Right lung (tissue), 5 donors: ENCODE results near the gene MBD3. TPM values are rescaled to one million over a fixed set of nuclear protein-coding genes. Genes with fewer than 3 reads are reported as not detected.

Experiments used
- DNase-seq, 2 donors: peaks; one replicate each; pipeline ENCODE4 v3.0.0-alpha.2; 2013
- polyA plus RNA-seq, 5 donors: library from polyadenylated mRNA; unstranded; fragments of 120-200 nt; gene quantifications; one replicate each; pipeline versions ENCODE4 v1.2.1 to v1.2.3, GENCODE V29; 2013; ENCODE audit warnings: inconsistent platforms in 1 of 5, low replicate concordance in 1 of 5; ENCODE audit not compliant: insufficient read length in 5 of 5, insufficient read depth in 1 of 5

Gene MBD3
- polyA plus RNA-seq, 5 donors: 35.7 to 87.1 (median 46.5) TPM

DNA sequence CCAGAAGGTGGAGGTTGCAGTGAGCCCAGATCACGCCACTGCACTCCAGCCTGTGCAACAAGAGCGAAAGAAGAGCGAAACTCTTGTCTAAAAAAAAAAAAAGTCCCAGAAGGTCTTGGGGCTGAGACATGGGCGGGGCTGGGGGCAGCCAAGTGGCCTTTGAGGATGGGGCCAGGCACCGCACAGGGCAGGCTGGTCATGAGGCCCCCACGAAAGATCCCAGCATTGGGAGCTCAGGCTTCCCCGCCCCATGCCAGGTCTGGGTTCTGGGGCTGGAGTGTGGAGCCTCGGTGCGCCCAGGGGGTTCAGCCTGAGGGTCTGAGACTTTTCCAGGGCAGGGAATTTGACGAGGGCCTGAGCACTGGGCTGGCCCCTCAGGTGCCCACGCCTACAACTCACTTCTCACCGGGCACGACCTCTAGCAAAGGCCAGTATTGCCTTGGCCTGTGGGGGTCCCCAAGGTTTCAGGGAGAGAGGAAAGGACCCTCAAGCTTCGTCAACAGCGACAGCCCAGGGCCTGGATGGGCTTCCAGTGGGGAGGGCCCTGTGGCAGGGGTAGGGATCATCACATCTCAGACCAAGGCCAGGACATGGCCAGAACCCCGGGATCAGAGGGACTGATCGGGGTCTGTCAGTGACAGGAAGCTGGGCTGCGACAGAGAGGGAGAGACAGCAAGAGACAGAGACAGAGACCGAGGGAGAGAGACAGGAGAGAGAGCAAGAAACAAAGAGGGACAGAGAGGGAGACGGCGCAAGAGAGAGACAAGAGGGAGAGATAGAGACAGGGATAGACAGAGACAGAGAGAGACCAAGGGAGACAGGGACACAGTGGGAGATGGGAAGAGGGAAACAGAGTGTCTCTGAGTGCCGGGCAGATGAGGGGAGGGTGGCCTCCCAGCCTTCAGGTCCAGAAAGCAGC, 17.1 kb downstream of the MBD3 start:
- DNase-seq: no peak

DNA sequence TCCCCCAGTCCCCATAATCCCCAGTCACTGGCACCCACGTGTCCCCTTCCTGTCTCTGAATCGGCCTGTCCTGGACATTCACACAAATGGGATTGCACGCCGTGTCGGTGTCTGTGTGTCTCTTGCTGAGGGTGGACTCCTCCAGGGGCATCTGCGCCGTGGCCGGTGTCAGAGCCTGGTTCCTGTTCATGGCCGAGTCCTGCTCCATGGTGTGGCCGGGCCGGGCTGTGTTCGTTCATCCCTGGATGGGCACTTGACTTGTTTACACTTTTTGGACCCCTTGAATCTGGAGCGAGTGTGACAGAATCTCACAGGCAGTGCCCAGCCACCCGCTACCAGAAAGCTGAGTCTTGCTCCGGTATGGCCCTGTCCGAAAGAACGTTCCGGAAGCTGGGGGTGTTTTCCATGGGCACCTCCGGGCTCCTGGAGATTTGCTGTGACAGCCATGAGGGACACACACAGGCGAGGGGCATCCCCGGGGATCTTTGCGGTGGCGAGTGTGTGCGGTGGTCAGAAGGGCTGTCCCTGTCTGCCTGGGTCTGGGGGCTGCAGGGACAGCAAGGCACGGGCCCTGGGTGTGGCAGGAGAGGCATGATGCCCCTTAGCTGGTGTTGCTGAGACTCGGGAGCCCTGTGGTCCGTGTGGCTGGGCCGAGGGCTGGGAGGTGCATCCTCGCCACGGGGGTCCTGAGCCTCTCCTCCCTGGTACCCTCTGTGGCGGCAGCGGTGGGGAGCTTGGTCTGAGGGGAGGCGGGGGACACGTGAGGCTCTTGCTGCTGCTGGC, 18.1 kb downstream of the MBD3 start:
- DNase-seq: no peak

DNA sequence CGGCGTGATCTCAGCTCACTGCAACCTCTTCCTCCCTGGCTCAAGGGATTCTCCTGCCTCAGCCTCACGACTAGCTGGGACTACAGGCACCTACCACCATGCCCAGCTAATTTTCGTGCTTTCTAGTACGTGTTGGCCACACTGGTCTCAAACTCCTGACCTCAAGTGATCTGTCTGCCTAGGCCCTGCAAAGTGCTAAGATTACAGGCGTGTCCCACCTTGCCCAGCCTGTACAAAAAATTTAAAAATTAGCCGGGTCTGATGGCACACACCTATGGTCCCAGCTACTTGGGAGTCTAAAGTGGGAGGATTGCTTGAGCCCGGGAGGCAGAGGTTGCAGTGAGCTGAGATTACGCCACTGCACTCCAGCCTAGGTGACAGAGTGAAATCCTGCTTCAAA, 19.9 kb downstream of the MBD3 start:
- DNase-seq: no peak

DNA sequence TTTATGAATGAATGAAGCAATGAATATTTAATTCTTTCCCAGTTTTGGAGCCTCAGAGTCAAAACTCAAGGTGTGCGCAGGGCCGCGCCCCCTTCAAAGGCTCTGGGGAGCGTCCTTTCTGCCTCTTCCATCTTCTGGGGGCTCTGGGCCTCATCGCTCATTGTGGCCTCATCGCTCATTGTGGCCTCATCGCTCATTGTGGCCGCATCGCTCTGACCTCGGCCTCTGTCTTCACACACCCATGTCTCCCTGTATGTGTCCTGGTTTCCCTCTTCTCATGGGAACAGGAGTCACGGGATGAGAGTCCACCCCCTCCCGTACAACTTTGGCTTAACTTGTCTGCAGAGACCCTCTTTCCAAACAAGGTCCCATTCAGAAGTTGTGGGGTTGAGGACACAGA, 21.3 kb downstream of the MBD3 start:
- DNase-seq: no peak

DNA sequence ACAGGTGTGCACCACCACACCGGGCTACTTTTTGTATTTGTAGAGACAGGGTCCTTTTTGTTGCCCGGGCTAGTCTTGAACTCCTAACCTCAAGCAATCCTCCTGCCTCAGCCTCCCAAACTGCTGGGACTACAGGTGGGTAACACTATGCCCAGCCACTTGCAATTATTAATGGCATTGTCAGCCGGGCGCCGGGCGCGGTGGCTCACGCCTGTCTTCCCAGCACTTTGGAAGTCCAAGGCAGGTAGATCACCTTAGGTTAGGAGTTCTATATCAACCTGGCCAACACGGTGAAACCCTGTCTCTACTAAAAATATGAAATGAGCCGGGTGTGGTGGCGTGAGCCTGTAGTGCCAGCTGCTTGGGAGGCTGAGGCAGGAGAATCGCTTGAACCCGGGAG, 21.8 kb downstream of the MBD3 start:
- DNase-seq: no peak

DNA sequence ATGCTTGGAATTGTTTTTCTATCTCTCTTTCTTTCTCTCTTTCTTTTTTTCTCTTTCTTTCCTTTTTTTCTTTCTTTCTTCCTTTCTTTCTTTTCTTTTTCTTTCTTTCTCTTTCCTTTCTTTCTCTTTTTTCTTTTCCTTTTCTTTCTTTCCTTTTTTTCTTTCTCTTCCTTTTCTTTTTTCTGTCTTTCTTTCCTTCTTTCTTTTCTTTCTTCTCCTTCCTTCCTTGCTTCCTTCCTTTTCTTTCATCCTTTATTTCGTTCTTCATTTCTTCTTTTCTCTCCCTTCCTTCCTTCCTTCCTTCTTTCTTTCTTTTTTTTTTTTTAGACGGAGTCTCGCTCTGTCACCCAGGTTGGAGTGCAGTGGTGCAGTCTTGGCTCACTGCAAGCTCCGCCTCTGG, 22.7 kb downstream of the MBD3 start:
- DNase-seq: no peak

DNA sequence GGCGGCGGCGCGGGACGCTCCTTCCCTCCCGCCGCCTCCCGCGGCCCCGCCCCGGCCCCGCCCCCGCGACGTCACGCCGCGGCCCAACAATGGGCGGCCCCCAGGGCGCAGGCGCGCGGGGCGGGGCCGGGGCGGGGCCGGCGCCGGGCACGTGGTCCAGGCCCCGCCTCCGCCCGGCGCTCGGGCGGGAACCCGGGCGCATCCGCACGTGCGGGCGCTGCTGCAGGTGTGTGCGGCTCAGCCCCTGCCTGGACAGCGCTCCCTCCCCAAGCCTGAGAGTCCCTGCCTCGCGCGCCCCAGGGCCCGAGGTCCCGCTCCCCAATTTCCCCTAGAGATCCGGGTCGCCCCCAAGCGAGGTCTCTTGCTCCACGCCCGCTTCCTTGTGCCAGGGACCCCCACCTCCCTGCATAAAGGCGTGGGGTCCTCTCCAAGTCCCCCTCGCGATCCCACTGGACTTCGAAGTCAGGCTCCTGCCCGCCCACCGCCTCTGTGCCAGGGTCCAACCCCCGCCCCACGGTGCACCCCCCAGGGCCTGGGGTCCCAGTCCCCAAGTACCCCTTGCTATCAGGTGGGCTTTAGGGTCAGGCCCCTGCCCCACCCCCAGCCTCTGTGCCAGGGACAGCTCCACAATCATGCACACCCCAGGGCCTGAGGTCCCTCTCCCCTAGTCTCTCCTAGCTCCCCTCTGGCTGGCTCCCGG, 24.2 kb downstream of the MBD3 start, which contains the start of gene MEX3D:
MEX3D (minus strand) TSS at position 6 of the 700 bp plus-strand sequence. CDS start 267 bp downstream, outside the sequence.
- DNase-seq: peak; percentile 58 to 69

DNA sequence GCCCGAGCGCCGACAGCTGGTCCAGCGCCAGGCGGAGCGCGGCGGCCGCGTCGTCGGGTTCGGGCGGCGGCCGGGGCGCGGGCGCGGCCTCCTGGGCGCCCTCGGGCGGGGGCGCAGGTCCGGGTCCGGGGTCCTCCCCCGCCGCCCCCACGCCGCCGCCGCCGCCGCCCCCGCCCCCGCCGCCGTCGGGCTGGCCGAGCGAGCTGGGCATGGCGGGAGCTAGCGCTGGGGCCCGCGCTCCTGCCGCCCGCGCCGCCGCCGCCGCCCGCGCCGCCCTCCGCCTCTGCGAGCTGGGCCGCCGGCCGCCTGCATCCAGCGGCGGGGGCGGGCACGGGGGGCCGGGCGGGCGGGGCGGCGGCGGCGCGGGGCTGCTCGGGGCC, 24.8 kb downstream of the MBD3 start:
- DNase-seq: no peak

DNA sequence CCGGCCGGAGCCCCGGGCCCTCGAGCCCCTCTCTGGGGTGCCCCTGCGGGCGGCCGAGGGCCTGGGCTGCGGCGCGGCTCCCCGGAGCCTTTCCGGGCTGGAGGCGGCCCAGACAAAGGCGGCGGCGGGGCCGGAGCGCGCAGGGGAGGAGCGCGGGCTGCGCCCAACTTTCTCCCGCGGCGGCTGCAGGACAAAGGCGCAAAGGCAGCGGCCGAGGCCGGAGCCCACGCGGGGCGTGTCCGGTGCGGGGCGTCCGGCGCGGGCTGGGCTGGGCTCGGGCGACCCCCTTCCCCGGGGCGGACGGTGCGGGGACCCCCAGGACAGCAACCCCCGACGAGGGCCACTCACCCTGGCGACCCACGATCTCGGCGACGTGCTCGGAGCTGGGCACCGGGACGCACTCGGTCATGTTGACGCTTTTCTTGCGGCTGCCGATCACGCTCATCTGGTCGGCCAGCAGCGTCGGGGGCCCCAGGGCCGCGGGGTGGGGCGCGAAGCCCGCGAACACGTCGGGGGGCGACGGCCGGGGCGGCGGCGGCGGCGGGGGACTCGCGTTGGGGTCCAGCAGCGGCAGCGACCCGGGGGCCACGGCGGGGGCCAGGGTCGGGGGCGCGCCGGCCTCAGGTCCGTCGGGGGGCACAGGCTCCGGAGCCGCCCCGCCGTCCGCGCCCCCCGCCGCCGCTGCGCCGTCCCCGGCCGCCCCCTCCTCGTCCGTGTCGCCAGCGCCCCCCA, 25.4 kb downstream of the MBD3 start:
- peak in 1 of 2 donors; percentile 28 for DNase-seq

DNA sequence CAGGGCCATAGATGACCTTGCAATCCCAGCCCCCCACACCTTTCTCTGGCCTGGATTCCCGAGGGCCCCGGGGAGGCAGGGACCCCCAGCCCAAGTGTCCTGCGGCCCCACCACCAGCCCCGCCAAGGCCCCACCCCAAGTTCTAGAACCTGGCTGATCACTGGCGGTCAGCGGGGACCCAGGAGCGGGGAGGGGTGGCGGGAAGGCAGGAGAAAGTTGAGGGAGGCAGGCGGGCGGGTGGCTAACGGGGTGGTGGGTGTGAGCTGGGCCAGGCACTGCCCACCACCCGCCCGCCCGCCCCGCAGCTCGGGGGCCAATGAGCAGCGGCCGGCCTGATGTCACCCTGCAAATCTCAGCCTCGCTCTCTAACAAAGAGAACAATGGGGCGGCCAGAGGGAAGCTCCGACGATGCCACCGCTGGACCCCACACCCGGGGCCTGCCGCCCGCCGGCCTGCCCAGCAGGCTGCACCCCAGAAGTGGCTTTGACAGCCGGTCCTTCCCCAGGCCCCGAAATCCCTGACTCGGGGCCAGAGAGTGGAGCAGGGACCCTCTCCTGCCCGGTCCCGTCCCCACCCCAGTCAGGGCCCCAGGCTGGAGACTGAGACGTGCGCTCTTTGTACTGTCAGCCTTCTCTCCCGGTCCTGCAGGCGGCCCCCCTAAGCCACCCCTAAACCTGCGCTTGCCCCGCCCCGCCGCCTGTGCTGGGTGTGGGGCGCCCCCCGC, 26.1 kb downstream of the MBD3 start:
- peak; percentile 88 to 93 for DNase-seq

DNA sequence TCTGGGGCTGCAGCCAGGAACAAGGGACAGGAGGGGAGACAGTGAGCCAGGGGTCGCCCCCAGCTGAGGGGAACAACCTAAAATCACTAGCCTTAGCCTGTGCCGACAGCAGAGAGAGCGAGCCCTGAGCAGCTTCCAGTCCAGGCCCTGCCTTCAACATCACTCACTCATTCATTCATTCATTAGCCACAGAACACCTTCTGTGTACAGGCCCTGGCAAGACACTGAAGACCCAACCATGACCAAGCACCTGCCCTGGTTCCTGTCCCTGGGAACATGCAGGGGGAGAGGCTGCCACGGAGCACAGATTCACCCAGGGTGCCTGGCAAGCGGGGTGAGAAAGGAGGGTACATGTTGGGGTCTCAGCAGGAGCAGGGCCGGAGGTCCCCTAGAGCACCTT, 29.4 kb downstream of the MBD3 start:
- no peak for DNase-seq

DNA sequence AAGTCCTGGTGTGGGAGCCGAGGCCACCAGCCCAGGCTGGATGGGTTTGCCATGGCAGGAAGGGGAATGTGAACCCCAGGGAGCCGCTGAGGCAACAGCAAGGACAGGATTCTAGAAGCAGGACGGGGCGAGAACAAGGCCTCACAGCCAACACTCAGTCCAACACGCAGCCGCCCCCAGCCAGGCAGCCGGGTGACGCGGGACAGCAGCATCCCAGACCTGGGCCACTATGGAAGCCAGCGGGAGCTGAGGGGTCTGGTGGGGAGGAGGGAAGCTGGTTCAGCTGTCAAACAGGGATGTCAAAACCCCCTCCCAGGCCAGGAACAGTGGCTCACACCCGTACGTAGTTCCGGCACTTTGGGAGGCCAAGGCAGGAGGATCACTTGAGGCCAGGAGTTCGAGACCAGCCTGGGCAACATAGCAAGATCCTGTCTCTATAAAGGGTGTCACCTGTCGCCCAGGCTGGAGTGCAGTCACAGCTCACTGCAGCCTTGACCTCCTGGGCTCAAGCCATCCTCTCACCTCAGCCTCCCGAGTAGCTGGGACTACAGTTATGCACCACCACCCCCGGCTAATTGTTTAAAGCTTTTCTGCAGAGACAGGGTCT, 31.3 kb downstream of the MBD3 start:
- no peak for DNase-seq

DNA sequence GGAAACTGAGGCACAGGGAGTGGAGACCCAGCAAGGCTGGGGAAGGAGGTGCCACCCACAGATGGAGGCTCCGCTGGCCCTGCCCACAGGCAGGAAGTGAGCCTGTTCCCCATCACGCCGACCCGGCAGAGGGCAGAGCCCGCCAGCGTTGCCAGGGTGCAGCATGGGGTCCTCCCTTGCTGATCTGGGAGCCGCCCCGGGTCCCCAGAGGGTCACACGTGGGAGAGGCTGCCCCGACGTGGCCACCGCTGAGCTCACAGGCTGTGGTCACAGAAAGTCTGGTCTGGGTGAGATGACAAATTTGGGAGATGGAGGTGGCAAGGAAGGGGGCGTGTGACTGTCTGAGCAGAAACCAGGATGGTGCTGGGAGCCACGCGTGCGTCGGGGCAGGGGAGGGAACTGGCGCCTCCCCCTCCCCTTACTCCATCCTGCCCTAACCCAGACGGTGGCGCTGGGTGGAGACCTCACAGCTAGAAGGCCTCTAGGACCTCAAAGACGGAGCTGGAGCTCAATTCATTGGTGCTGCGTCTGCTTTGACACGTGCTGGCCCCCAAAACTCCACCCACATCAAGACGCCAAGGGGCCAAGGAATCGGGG, 32.3 kb downstream of the MBD3 start:
- no peak for DNase-seq

DNA sequence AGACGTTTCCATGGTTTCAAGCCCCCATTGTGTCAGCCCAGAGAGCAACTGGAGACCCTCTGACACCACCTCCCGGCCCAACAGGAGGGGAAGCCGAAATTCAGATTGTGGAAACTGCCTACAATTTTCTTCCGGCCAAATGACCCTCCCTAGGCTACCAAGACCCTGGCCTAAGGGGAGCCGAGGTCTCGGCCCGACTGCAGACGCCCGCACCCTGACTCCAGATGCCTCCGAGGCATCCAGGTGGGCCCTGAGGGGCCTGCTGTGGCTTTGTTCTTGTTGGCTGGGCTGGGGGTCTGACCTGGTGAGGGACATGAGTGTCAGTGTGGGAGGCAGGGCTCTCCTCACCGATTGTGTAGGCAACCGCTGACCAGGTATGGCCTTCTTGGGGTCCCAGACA, 34.1 kb downstream of the MBD3 start:
- DNase-seq: no peak

DNA sequence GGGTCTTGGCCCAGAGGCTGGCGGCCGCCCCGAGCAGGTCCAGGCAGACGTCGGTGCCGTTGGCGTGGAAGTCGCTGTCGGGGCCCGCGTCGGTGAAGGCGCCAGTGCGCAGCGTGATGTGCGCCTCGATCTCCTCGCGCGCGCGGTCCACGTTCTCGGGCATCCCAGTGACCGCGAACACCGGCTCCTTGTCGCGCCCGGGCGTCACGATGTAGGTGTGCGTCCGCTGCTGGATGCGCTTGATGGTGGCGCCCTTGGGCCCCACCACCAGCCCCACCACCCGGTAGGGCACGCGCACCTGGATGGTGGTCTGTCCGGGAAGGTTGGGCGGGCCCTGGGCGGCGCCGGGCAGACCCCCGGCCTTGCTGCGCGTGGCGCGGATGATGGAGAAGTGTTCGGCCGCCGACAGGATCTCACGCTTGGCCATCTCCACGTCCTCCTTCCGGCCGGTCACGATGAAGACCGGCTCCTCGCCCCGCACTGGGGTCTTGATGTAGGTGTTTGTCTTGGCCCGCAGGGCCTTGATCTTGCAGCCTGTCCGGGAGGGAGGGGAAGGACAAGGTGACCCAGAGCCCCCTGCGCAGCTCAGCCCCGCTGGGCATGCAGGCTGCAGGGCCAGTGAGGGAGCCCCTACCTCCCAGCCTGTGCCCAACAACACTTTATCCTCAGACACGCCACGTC, 36.1 kb downstream of the MBD3 start:
- no peak for DNase-seq

DNA sequence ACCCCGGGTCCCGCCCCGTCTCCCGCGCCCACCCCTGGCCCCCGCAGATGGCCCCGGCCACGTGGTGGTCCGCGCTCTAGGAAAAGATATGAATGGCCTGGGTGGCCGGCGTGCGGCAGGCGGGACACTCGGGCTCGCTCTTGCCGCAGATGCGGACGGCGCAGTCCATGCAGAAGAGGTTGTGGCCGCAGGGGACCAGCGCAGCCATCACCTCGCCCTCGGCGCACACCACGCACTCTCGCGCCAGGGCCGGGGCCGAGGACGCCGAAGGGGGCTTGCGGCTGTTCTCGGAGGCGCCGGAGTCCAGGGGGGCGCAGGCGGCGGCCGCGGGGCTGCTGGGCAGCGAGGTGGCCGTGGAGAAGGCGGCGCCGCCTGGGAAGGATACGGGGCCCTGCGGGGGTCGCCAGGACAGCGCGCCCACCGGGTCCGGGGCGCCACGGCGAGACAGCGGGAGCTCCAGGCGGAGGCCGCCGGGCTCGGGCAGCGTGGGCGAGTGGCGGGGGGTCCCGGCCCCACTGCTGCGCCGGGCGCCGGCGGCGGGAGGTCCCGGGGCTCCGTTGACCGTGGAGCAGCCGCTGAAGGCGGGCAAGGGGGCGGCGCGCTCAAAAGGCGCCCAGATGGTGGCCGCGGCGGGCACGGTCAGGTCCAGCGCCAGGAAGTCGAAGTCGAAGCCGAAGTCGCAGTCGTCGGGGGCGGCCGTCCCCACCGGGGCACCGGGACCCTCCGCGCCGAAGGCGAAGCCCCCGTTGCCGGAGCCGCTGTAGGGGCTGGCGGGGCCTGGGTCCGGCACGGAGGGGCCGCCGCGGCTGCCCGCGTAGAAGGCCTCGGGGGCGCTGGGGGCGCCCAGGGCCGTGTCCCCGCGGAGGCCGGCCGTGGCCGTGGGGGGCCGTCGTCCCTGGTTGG, 36.9 kb downstream of the MBD3 start:
- DNase-seq: no peak

DNA sequence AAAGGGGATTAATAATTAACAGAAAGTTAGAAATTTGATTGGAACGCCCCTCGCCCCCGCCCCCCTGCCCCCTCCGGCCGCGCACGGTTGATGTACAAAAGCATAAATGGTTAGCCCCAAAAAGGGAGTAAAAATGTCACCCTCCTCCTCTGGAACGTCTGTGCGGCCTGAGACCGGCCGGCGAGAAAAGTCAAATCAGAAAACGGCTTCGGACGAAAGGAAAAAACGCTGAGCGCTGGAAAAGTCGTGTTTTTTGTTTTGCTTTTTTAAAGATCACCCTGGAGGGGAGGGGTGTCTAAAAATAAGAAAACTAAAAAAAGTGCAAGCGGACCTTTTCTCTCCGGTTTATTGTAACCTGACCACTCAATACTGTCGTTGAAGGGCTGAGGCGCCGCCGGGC, 37.7 kb downstream of the MBD3 start:
- no peak for DNase-seq

DNA sequence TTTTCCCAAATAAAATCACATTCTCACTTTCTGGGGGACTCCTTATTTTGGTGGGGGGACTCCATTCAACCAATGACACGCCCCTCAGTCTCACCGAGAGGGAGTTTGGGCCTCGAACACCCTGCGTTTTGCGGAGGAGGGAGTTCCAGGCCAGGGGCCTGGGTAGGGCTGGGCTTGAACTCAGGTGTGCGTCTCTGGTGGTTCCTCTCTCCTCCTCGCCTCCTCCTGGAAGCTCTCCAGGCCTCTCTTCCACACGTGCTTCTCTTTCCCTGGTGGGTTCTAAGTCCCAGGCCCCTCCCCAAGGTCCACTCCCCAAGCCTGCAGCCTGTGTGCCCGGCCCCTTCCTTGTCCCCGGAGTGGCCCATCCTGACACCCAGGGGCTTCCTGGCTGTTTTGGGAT, 39.2 kb downstream of the MBD3 start:
- DNase-seq: no peak
